WTC11 (cell line): ENCODE results near the gene RPRD2. TPM values are rescaled to one million over a fixed set of nuclear protein-coding genes. Genes with fewer than 3 reads are reported as not detected.

Experiments
- ATAC-seq: fragments of 200-7000 bp; cut with Tn5 transposase; 2 replicates; pipeline ENCODE4 v1.10.0; 2021; ENCODE audit warnings: mild to moderate bottlenecking, moderate library complexity
- CTCF ChIA-PET: fragments of 300-600 bp; sonication (Branson Sonifier 250); formaldehyde crosslinking; loops from one replicate; lab custom pipeline; 2021; ENCODE audit warnings: antibody characterized with exemption; lab: Charles Lee
- POLR2A ChIA-PET: fragments of 350-600 bp; sonication (Branson Sonifier 250); formaldehyde crosslinking; loops from one replicate; lab custom pipeline; 2021; ENCODE audit warnings: antibody characterized with exemption; lab: Charles Lee
- DNase-seq: peaks from one replicate; pipeline ENCODE4 v3.0.0; 2021; ENCODE audit warnings: low spot score
- H3K27ac Mint-ChIP-seq: 2 replicates; pipeline ENCODE4 v1.8.0; 2021; ENCODE audit warnings: mixed read lengths
- H3K27me3 Mint-ChIP-seq: 2 replicates; pipeline ENCODE4 v1.8.0; 2021; ENCODE audit warnings: low read depth, mild to moderate bottlenecking, moderate library complexity, mixed read lengths
- H3K36me3 Mint-ChIP-seq: 2 replicates; pipeline ENCODE4 v1.8.0; 2021; ENCODE audit warnings: mixed read lengths
- H3K4me1 Mint-ChIP-seq: 2 replicates; pipeline ENCODE4 v1.8.0; 2022; ENCODE audit warnings: mixed read lengths
- H3K4me3 Mint-ChIP-seq: 2 replicates; pipeline ENCODE4 v1.8.0; 2021; ENCODE audit warnings: mild to moderate bottlenecking, moderate library complexity, mixed read lengths
- H3K9me3 Mint-ChIP-seq: 2 replicates; pipeline ENCODE4 v1.8.0; 2021; ENCODE audit warnings: mixed read lengths
- ARID4B ChIP-seq: sonication (generic); formaldehyde crosslinking; IDR thresholded peaks from 2 replicates; pipeline ENCODE4 v1.8.0; 2023; ENCODE audit warnings: missing genetic modification reagents, mild to moderate bottlenecking, borderline replicate concordance
- ATF1 ChIP-seq: sonication (generic); formaldehyde crosslinking; IDR thresholded peaks from 2 replicates; pipeline ENCODE4 v1.8.1; 2023; ENCODE audit warnings: mild to moderate bottlenecking, moderate library complexity, missing genetic modification reagents
- ATF3 ChIP-seq: sonication (generic); formaldehyde crosslinking; conservative IDR thresholded peaks from 2 replicates; pipeline ENCODE4 v1.8.1; 2022; ENCODE audit warnings: mild to moderate bottlenecking, missing genetic modification reagents
- CDX4 ChIP-seq: fragments of 250-450 bp; sonication (Bioruptor Pico); IDR thresholded peaks from 2 replicates; pipeline ENCODE4 v1.9.0; 2021; ENCODE audit warnings: moderate library complexity, mild to moderate bottlenecking, inconsistent platforms, borderline replicate concordance
- CREM ChIP-seq: sonication (generic); formaldehyde crosslinking; IDR thresholded peaks from 2 replicates; pipeline ENCODE4 v1.8.1; 2022; ENCODE audit warnings: mild to moderate bottlenecking, missing genetic modification reagents, moderate library complexity
- ERG ChIP-seq: fragments of 250-450 bp; sonication (Bioruptor Pico); IDR thresholded peaks from 2 replicates; pipeline ENCODE4 v1.8.0; 2021; ENCODE audit warnings: mild to moderate bottlenecking
- FOXP4 ChIP-seq: sonication (generic); formaldehyde crosslinking; IDR thresholded peaks from 2 replicates; pipeline ENCODE4 v1.8.0; 2022; ENCODE audit warnings: mild to moderate bottlenecking, missing genetic modification reagents
- HMGA2 ChIP-seq: fragments of 250-450 bp; sonication (Bioruptor Pico); IDR thresholded peaks from 2 replicates; pipeline ENCODE4 v1.4.0; 2021; ENCODE audit warnings: mild to moderate bottlenecking, moderate library complexity
- IRF2 ChIP-seq: sonication (generic); formaldehyde crosslinking; IDR thresholded peaks from 2 replicates; pipeline ENCODE4 v1.8.0; 2022; ENCODE audit warnings: low read depth, missing genetic modification reagents, borderline replicate concordance
- JAZF1 ChIP-seq: fragments of 250-450 bp; sonication (Bioruptor Pico); IDR thresholded peaks from 2 replicates; pipeline ENCODE4 v1.9.0; 2021; ENCODE audit warnings: moderate library complexity, mild to moderate bottlenecking, inconsistent platforms
- JUN ChIP-seq: sonication (generic); formaldehyde crosslinking; IDR thresholded peaks from 2 replicates; pipeline ENCODE4 v1.8.0; 2023; ENCODE audit warnings: mild to moderate bottlenecking, missing genetic modification reagents
- NFE2L1 ChIP-seq: sonication (generic); formaldehyde crosslinking; IDR thresholded peaks from 2 replicates; pipeline ENCODE4 v1.8.1; 2023; ENCODE audit warnings: missing genetic modification reagents
- NR2C2 ChIP-seq: sonication (generic); formaldehyde crosslinking; IDR thresholded peaks from 2 replicates; pipeline ENCODE4 v1.8.0; 2022; ENCODE audit warnings: mild to moderate bottlenecking, missing genetic modification reagents
- TP53 ChIP-seq: sonication (generic); formaldehyde crosslinking; IDR thresholded peaks from 2 replicates; pipeline ENCODE4 v1.8.1; 2023; ENCODE audit warnings: mild to moderate bottlenecking, missing genetic modification reagents
- USF1 ChIP-seq: sonication (generic); formaldehyde crosslinking; IDR thresholded peaks from 2 replicates; pipeline ENCODE4 v1.8.0; 2022; ENCODE audit warnings: mild to moderate bottlenecking, missing genetic modification reagents
- USF2 ChIP-seq: sonication (generic); formaldehyde crosslinking; IDR thresholded peaks from 2 replicates; pipeline ENCODE4 v1.8.1; 2023; ENCODE audit warnings: mild to moderate bottlenecking, missing genetic modification reagents, moderate library complexity
- ZMAT4 ChIP-seq: fragments of 250-450 bp; sonication (Bioruptor Pico); IDR thresholded peaks from 2 replicates; pipeline ENCODE4 v1.9.0; 2021; ENCODE audit warnings: mild to moderate bottlenecking
- ZNF138 ChIP-seq: sonication (generic); formaldehyde crosslinking; conservative IDR thresholded peaks from 2 replicates; pipeline ENCODE4 v1.8.1; 2022; ENCODE audit warnings: mild to moderate bottlenecking, moderate library complexity, missing genetic modification reagents
- ZNF281 ChIP-seq: sonication (generic); formaldehyde crosslinking; IDR thresholded peaks from 2 replicates; pipeline ENCODE4 v1.8.0; 2023; ENCODE audit warnings: mild to moderate bottlenecking, missing genetic modification reagents
- ZNF317 ChIP-seq: sonication (generic); formaldehyde crosslinking; IDR thresholded peaks from 2 replicates; pipeline ENCODE4 v1.8.1; 2023; ENCODE audit warnings: low read depth, mild to moderate bottlenecking, moderate library complexity, missing genetic modification reagents, borderline replicate concordance
- ZNF512 ChIP-seq: sonication (generic); formaldehyde crosslinking; IDR thresholded peaks from 2 replicates; pipeline ENCODE4 v1.8.1; 2022; ENCODE audit warnings: missing genetic modification reagents, borderline replicate concordance
- total RNA-seq: library from RNA; stranded (reverse); gene quantifications from 3 replicates; pipeline ENCODE4 v1.2.3, GENCODE V29; 2021

Gene RPRD2
- total RNA-seq, 1 experiment from 2014 or later = 26.1 TPM

GRCh38 chr1:150332651-150333290 is 31.2 kb upstream of the RPRD2 start (continued):
- TF ChIP-seq ARID4B (no peak), ZNF317 (CRISPR knock-in tag) (no peak), JAZF1 (CRISPR knock-in tag) (no peak), ZNF138 (CRISPR knock-in tag) (no peak), FOXP4 (CRISPR knock-in tag) (no peak), ZNF512 (CRISPR knock-in tag) (no peak), ERG (CRISPR knock-in tag) (no peak), NR2C2 (CRISPR knock-in tag) (no peak), ATF3 (no peak)

- Mint-ChIP-seq H3K4me3 (no peak overlapping the region), H3K4me1 (no peaks in the 10 kb centered on the region), H3K9me3 (no peaks in the 10 kb centered on the region), H3K36me3 (peaks cover 71% of the 10 kb centered on the region), H3K27me3 (no peaks in the 10 kb centered on the region), H3K27ac (no peak overlapping the region)
- no peak for TF ChIP-seq USF2
- TF ChIP-seq ZNF281 (CRISPR knock-in tag) = no peak
- no peak for TF ChIP-seq HMGA2 (CRISPR knock-in tag)
- no peak for TF ChIP-seq CDX4 (CRISPR knock-in tag)
- TF ChIP-seq ZMAT4 (CRISPR knock-in tag) = no peak
- no peak for TF ChIP-seq IRF2 (CRISPR knock-in tag)
- no peak for TF ChIP-seq JUN
- TF ChIP-seq NFE2L1 (CRISPR knock-in tag) = no peak
- no peak for TF ChIP-seq TP53 (CRISPR knock-in tag)
- no peak for TF ChIP-seq USF1
- TF ChIP-seq CREM (CRISPR knock-in tag) = no peak
- TF ChIP-seq ATF1 (CRISPR knock-in tag) = no peak
- ATAC-seq = no peak
- CTCF ChIA-PET = interaction anchor here (1.0 kb wide), 1 partner anchor 213 kb away, joined by 3 read pairs; no protein-coding TSS in a partner anchor
- DNase-seq = no peak
- POLR2A ChIA-PET = no interaction called here
Measured at GRCh38 chr1:150346316-150346715, 17.6 kb upstream of the RPRD2 start.
